H1 (cell line): ENCODE results near the gene ARL8A. TPM values are rescaled to one million over a fixed set of nuclear protein-coding genes. Genes with fewer than 3 reads are reported as not detected.
A peak's percentile ranks its signal among the peaks of the same experiment; 100 is the strongest.

Source experiments
- CTCF ChIA-PET: fragments of 300-600 bp; sonication (Branson Sonifier 250); formaldehyde crosslinking; loops from one replicate; lab custom pipeline; 2021; ENCODE audit not compliant: partially characterized antibody; lab: Charles Lee
- POLR2A ChIA-PET: fragments of 300-600 bp; sonication (Branson Sonifier 250); formaldehyde crosslinking; loops from one replicate; lab custom pipeline; 2021; ENCODE audit warnings: inconsistent platforms; ENCODE audit not compliant: partially characterized antibody; lab: Charles Lee
- DNase-seq, 2 experiments: peaks; one replicate each; pipeline versions ENCODE4 v3.0.0 to v3.0.0-alpha.2; 2010 to 2022; ENCODE audit warnings: low spot score in 2 of 2, low read depth in 1 of 2, mixed read lengths in 1 of 2
- FAIRE-seq: peaks from 2 replicates; lab custom pipeline; 2011; peaks lifted over from hg19 to GRCh38; lab: Jason Lieb, UNC
- H2AFZ ChIP-seq: 2 replicates; pipeline ENCODE4 v1.8.1; 2012; ENCODE audit warnings: low read length, inconsistent platforms
- H2AK5ac ChIP-seq: 2 replicates; pipeline ENCODE4 v1.6.1; 2013; ENCODE audit warnings: low read depth, low read length
- H2BK120ac ChIP-seq: replicated peaks from 2 replicates; pipeline ENCODE3; 2013; ENCODE audit warnings: low read depth, low read length, inconsistent platforms
- H2BK12ac ChIP-seq: 2 replicates; pipeline ENCODE4 v1.6.1; 2013; ENCODE audit warnings: low read depth, low read length
- H2BK15ac ChIP-seq: 2 replicates; pipeline ENCODE4 v1.6.1; 2013; ENCODE audit warnings: low read length
- H2BK20ac ChIP-seq: 2 replicates; pipeline ENCODE4 v1.6.1; 2013; ENCODE audit warnings: low read length
- H2BK5ac ChIP-seq: 2 replicates; pipeline ENCODE4 v1.6.1; 2013; ENCODE audit warnings: low read depth, low read length
- H3K14ac ChIP-seq: 2 replicates; pipeline ENCODE4 v1.6.1; 2013; ENCODE audit warnings: inconsistent platforms; ENCODE audit not compliant: insufficient read length
- H3K18ac ChIP-seq: 2 replicates; pipeline ENCODE4 v1.6.1; 2013; ENCODE audit warnings: low read length; ENCODE audit errors: extremely low read depth
- H3K23ac ChIP-seq: 2 replicates; pipeline ENCODE4 v1.6.1; 2013; ENCODE audit warnings: inconsistent platforms; ENCODE audit not compliant: insufficient read length
- H3K23me2 ChIP-seq: 2 replicates; pipeline ENCODE4 v1.6.1; 2013; ENCODE audit warnings: low read depth, low read length
- H3K27ac ChIP-seq: 2 replicates; pipeline ENCODE4 v1.6.1; 2011; ENCODE audit warnings: low read depth, low read length, inconsistent platforms
- H3K27me3 ChIP-seq, 4 experiments: replicated peaks in 1 of 4; 1 replicate in 1 of 4; 2 replicates in 3 of 4; pipeline versions ENCODE4 v1.6.1 to v1.8.1; 2011 to 2013; ENCODE audit warnings: low read length in 3 of 4, mild to moderate bottlenecking in 3 of 4, inconsistent platforms in 2 of 4, mixed read lengths in 2 of 4, moderate library complexity in 1 of 4; ENCODE audit not compliant: control insufficient read depth in 3 of 4, insufficient read depth in 3 of 4; ENCODE audit errors: extremely low read depth in 1 of 4
- H3K36me3 ChIP-seq, 4 experiments: 2 replicates each; pipeline versions ENCODE4 v1.6.1 to v1.8.1; 2011 to 2013; ENCODE audit warnings: mild to moderate bottlenecking in 4 of 4, low read length in 3 of 4, moderate library complexity in 2 of 4, control low read depth in 1 of 4, inconsistent platforms in 1 of 4; ENCODE audit not compliant: insufficient read depth in 4 of 4, control insufficient read depth in 2 of 4
- H3K4ac ChIP-seq: replicated peaks from 2 replicates; pipeline ENCODE3; 2013; ENCODE audit warnings: low read length, low read depth, mixed read lengths, inconsistent platforms; ENCODE audit not compliant: insufficient read length
- H3K4me1 ChIP-seq, 4 experiments: replicated peaks in 1 of 4; 1 replicate in 1 of 4; 2 replicates in 3 of 4; pipeline versions ENCODE4 v1.6.1 to v1.8.1; 2011 to 2013; ENCODE audit warnings: low read length in 3 of 4, inconsistent platforms in 2 of 4, mixed read lengths in 1 of 4; ENCODE audit not compliant: insufficient read depth in 4 of 4, control insufficient read depth in 3 of 4
- H3K4me2 ChIP-seq, 2 experiments: 2 replicates each; pipeline versions ENCODE4 v1.6.1 to v1.8.1; 2011 to 2013; ENCODE audit warnings: low read depth in 2 of 2, low read length in 2 of 2, control low read depth in 1 of 2, inconsistent platforms in 1 of 2, mild to moderate bottlenecking in 1 of 2; ENCODE audit not compliant: insufficient read depth in 1 of 2
- H3K4me3 ChIP-seq, 4 experiments: fragments of 200-600, 300-600 bp in 1 of 4; sonication (generic), shearing (Covaris generic), sonication (Bioruptor Twin) in 1 of 4; 2 replicates each; pipeline versions ENCODE4 v1.5.1 to v1.8.1; 2011 to 2016; ENCODE audit warnings: low read length in 4 of 4, low read depth in 3 of 4, control low read depth in 2 of 4, inconsistent platforms in 2 of 4, mild to moderate bottlenecking in 2 of 4, mixed read lengths in 1 of 4, moderate library complexity in 1 of 4; ENCODE audit not compliant: insufficient read depth in 2 of 4; ENCODE audit errors: extremely low read depth in 1 of 4
- H3K56ac ChIP-seq: replicated peaks from 2 replicates; pipeline ENCODE3; 2013; ENCODE audit warnings: low read depth, mild to moderate bottlenecking, mixed read lengths, low read length, inconsistent platforms; ENCODE audit not compliant: insufficient read length
- H3K79me1 ChIP-seq: 2 replicates; pipeline ENCODE4 v1.6.1; 2013; ENCODE audit warnings: low read depth, low read length, control low read depth
- H3K79me2 ChIP-seq, 2 experiments: 2 replicates each; pipeline versions ENCODE4 v1.6.1 to v1.8.1; 2012 to 2013; ENCODE audit warnings: low read length in 2 of 2, mild to moderate bottlenecking in 2 of 2, inconsistent platforms in 1 of 2; ENCODE audit not compliant: insufficient read depth in 2 of 2, control insufficient read depth in 1 of 2
- H3K9ac ChIP-seq, 4 experiments: replicated peaks in 1 of 4; 1 replicate in 1 of 4; 2 replicates in 3 of 4; pipeline versions ENCODE4 v1.6.1 to v1.8.1; 2011 to 2013; ENCODE audit warnings: low read depth in 3 of 4, low read length in 3 of 4, control low read depth in 2 of 4, mild to moderate bottlenecking in 2 of 4, moderate library complexity in 2 of 4, inconsistent platforms in 1 of 4; ENCODE audit errors: extremely low read depth in 1 of 4
- H3K9me3 ChIP-seq, 2 experiments: 2 replicates each; pipeline versions ENCODE4 v1.6.1 to v1.8.1; 2012 to 2013; ENCODE audit warnings: mild to moderate bottlenecking in 2 of 2, moderate library complexity in 2 of 2, control low read depth in 1 of 2, inconsistent platforms in 1 of 2, low read depth in 1 of 2, low read length in 1 of 2, mixed read lengths in 1 of 2; ENCODE audit not compliant: insufficient read depth in 2 of 2
- H4K20me1 ChIP-seq, 2 experiments: replicated peaks in 1 of 2; 2 replicates each; pipeline versions ENCODE3 to v1.8.1; 2011 to 2013; ENCODE audit warnings: inconsistent platforms in 2 of 2, low read length in 2 of 2, mild to moderate bottlenecking in 1 of 2; ENCODE audit not compliant: insufficient read depth in 2 of 2, control insufficient read depth in 1 of 2
- H4K5ac ChIP-seq: 2 replicates; pipeline ENCODE4 v1.6.1; 2013; ENCODE audit warnings: low read length, low read depth, mixed read lengths, inconsistent platforms; ENCODE audit not compliant: insufficient read length
- H4K8ac ChIP-seq: 2 replicates; pipeline ENCODE4 v1.8.0; 2013; ENCODE audit warnings: mild to moderate bottlenecking, moderate library complexity, low read length, inconsistent platforms; ENCODE audit not compliant: insufficient read depth; ENCODE audit errors: extremely low read depth
- H4K91ac ChIP-seq: replicated peaks from 2 replicates; pipeline ENCODE3; 2013; ENCODE audit warnings: low read length, mixed read lengths, inconsistent platforms; ENCODE audit not compliant: insufficient read length
- BRCA1 ChIP-seq: IDR thresholded peaks from 2 replicates; pipeline ENCODE4 v1.6.1; 2012; ENCODE audit warnings: low read depth, low read length, improper control_type of control experiment
- EZH2 ChIP-seq: fragments of 200-600 bp; sonication (generic); IDR thresholded peaks from 2 replicates; pipeline ENCODE4 v1.7.1; 2012; ENCODE audit warnings: low read depth, mild to moderate bottlenecking, moderate library complexity, low read length, inconsistent platforms; ENCODE audit not compliant: severe bottlenecking
- GABPA ChIP-seq: IDR thresholded peaks from 2 replicates; pipeline ENCODE4 v1.6.1; 2011; ENCODE audit warnings: mild to moderate bottlenecking, low read length, moderate library complexity, borderline replicate concordance; ENCODE audit not compliant: insufficient read depth
- GTF2F1 ChIP-seq: IDR thresholded peaks from 2 replicates; pipeline ENCODE4 v1.6.1; 2012; ENCODE audit warnings: low read depth, low read length, improper control_type of control experiment, borderline replicate concordance
- JUND ChIP-seq: IDR thresholded peaks from 2 replicates; pipeline ENCODE4 v1.6.1; 2011; ENCODE audit warnings: mild to moderate bottlenecking, improper control_type of control experiment, low read length
- RFX5 ChIP-seq: IDR thresholded peaks from 2 replicates; pipeline ENCODE4 v1.6.1; 2011; ENCODE audit warnings: low read depth, low read length, improper control_type of control experiment, borderline replicate concordance
- TAF7 ChIP-seq: optimal IDR thresholded peaks from 2 replicates; pipeline ENCODE3; 2011; ENCODE audit warnings: low read depth, mild to moderate bottlenecking, inconsistent platforms, low read length, moderate library complexity, borderline replicate concordance
- TCF12 ChIP-seq: IDR thresholded peaks from 2 replicates; pipeline ENCODE4 v1.6.1; 2011; ENCODE audit warnings: low read depth, mild to moderate bottlenecking, low read length
- WGBS, 2 experiments: shearing (Covaris generic) in 1 of 2; methylation state at CpG; one replicate each; pipeline versions ENCODE4 v1.1.6 to v1.1.7; 2013 to 2015; ENCODE audit warnings: low lambda C conversion rate in 2 of 2, mixed read lengths in 2 of 2, inconsistent platforms in 1 of 2, low coverage in 1 of 2, missing lambda C conversion rate in 1 of 2; ENCODE audit not compliant: insufficient replicate concordance in 2 of 2, insufficient coverage in 1 of 2, insufficient read length in 1 of 2; ENCODE audit errors: extremely low coverage in 1 of 2, missing lambda C conversion rate in 1 of 2; 5-methylcytosine and 5-hydroxymethylcytosine counted together
- polyA plus RNA-seq, 7 experiments: library from polyadenylated mRNA; depleted of rRNA in 3 of 7; stranded (reverse) in 5 of 7; unstranded in 2 of 7; fragments of >200 nt in 5 of 7; fragments of 200-250 nt in 2 of 7; gene quantifications; 1 replicate in 5 of 7; 2 replicates in 1 of 7; 4 replicates in 1 of 7; pipeline versions ENCODE4 v1.2.1 to v1.2.3, GENCODE V29; 2011 to 2013; ENCODE audit warnings: missing spikeins in 2 of 7, mixed read lengths in 2 of 7
- total RNA-seq: library from RNA; stranded (reverse); fragmentation: NEBNext Ultra II Directional; extraction: Animal tissue kit (Norgen Biotek cat#: 25700); gene quantifications from 2 replicates; pipeline ENCODE4 v1.2.1, GENCODE V29; 2021
- TF ChIP-seq, protein P1 (sequence below): IDR thresholded peaks from 2 replicates; pipeline ENCODE4 v1.6.1; 2012; ENCODE audit warnings: low read length, inconsistent platforms

The ARL8A gene
- total and polyA plus RNA-seq, 2 of the 8 experiments (the other 6 are each of a cell fraction or from before 2014, with no cell fraction given), result 40.3 to 58.7 TPM

DNA sequence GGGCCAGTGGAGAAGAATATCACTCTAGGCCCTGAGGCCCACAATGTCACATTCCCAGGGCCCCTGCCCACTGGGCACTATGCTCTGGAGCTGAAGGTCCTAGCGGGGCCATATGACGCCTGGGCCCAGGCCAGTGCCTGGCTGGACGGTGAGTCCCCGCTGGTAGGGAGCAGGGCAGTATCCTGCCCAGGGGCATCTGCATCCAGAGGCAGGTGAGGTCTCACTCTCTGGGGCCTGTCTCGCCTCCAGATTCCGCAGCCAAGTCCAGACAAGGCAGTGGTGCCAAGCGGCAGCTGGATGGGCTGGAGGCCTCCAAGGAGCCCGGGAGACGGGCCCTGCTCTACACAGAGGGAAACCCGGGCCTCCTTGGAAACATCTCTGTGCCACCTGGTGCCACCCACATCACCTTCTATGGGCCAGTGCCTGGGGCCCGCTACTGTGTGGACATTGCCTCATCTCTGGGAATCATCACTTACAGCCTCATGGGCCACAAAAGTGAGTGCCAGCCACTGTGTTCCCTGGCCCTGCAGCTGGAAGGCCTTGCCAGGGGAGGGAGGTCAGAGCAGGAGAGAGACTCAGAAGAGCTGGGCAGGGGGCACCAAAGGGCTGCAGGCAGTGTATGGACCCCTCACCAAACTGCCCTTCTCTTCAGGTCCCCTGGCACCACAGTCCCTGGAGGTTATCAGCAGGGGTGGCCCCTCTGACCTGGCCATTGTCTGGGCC lies 26.9 kb upstream of the ARL8A start:
- Histone ChIP-seq H3K9me3 (no peaks in the 10 kb centered on the region), H2AK5ac (0 out of 2 replicates have a peak overlapping the region, but pooled peaks have one; percentile 53), H3K56ac (no peak overlapping the region), H3K23ac (no peak overlapping the region), H2BK120ac (no peak overlapping the region), H2BK5ac (no peak overlapping the region; the same call in 1 of the 2 replicates), H3K23me2 (no peaks in the 10 kb centered on the region), H3K36me3 (no peaks in the 10 kb centered on the region), H3K27me3 (no peaks in the 10 kb centered on the region), H3K4me3 (no peak overlapping the region), H3K4ac (no peak overlapping the region), H2AFZ (no peak overlapping the region), H3K4me2 (no peak overlapping the region), H4K20me1 (no peaks in the 10 kb centered on the region), H3K9ac (no peak overlapping the region), H2BK20ac (no peak overlapping the region), H3K79me2 (no peaks in the 10 kb centered on the region), H4K5ac (no peak overlapping the region), H3K14ac (no peak overlapping the region), H3K4me1 (peaks cover 0 to 3% (median 0%) of the 10 kb centered on the region in 4 experiments; a peak in 1 of 7 replicates), H3K27ac (no peak overlapping the region), H3K79me1 (no peaks in the 10 kb centered on the region), H2BK12ac (no peak overlapping the region), H4K91ac (no peak overlapping the region), H2BK15ac (no peak overlapping the region), H3K18ac (no peak overlapping the region), H4K8ac (no peak overlapping the region)
- ChIA-PET CTCF (interaction anchor here (1.5 to 10.1 kb wide), 3 partner anchors 12 to 16 kb away, joined by 3 to 77 read pairs (median 6); no protein-coding TSS in a partner anchor), POLR2A (interaction anchor here (0.8 kb wide), 1 partner anchor 27 kb away, joined by 3 read pairs; the partner anchor contains the start of gene ARL8A)
- no peak for FAIRE-seq
- no peak for DNase-seq
- WGBS, 2 experiments, result 97% methylated on average over 11 of the region's 11 CpGs; no CpG with 5 or more reads in 1 of the 2 experiments
- TF ChIP-seq GABPA, result no peak
- no peak for TF ChIP-seq JUND
- TF ChIP-seq TCF12, result no peak
- no peak for TF ChIP-seq RFX5
- no peak for TF ChIP-seq BRCA1
- TF ChIP-seq, protein P1, sequence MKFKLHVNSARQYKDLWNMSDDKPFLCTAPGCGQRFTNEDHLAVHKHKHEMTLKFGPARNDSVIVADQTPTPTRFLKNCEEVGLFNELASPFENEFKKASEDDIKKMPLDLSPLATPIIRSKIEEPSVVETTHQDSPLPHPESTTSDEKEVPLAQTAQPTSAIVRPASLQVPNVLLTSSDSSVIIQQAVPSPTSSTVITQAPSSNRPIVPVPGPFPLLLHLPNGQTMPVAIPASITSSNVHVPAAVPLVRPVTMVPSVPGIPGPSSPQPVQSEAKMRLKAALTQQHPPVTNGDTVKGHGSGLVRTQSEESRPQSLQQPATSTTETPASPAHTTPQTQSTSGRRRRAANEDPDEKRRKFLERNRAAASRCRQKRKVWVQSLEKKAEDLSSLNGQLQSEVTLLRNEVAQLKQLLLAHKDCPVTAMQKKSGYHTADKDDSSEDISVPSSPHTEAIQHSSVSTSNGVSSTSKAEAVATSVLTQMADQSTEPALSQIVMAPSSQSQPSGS, result no peak
- TF ChIP-seq GTF2F1, result no peak
- TF ChIP-seq TAF7, result no peak
- no peak for TF ChIP-seq EZH2
